Camera-type eye (tissue), 1 donor: ENCODE measurements around the gene SMC1A. TPM values are rescaled to one million over a fixed set of nuclear protein-coding genes. Genes with fewer than 3 reads are reported as not detected.

ENCODE experiments used
- total RNA-seq: library from RNA; depleted of rRNA; stranded (reverse); fragments of >200 nt; gene quantifications from one replicate; pipeline ENCODE4 v1.2.3, GENCODE V29; 2014

SMC1A gene
- 43.4 TPM for total RNA-seq

DNA sequence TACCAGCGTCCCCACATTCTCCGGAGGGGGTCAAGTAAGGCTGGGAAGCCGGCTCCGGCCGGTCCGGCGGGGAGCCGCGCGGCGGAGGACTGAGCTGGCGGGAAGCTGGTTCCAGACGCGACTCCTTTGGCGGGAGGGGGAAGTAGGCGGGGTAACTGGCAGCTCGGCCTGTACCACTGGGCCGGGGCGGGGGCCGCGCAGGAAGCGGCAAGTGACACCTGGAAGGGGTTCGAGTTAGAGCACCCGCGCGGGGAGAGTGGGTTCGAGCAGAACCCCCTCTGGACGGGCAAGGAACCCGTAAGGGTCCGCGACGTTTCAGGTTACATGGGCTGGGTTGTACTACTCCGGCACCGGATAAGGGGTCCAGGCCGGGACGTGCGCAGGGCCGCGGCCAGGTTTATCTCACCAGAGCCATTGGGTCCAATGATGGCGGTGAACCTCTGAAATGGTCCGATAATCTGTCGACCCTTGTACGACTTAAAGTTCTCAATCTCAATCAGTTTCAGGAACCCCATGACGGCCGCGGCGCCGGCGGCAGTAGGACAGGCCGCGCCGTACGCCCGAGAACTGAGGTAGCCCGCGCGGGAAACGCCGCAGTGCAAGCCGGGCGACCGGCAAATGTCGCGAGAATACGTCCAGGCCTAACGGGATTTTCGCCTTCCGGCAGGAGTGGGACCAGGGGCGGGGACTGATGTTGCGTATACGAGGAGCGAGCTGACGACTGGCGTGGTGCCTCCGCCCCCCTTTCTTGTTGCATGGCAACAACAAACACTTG lies at the start of gene SMC1A:
SMC1A (minus strand) TSS at position 569 of the 775 bp plus-strand sequence; CDS start at position 515, 54 bp downstream.

DNA sequence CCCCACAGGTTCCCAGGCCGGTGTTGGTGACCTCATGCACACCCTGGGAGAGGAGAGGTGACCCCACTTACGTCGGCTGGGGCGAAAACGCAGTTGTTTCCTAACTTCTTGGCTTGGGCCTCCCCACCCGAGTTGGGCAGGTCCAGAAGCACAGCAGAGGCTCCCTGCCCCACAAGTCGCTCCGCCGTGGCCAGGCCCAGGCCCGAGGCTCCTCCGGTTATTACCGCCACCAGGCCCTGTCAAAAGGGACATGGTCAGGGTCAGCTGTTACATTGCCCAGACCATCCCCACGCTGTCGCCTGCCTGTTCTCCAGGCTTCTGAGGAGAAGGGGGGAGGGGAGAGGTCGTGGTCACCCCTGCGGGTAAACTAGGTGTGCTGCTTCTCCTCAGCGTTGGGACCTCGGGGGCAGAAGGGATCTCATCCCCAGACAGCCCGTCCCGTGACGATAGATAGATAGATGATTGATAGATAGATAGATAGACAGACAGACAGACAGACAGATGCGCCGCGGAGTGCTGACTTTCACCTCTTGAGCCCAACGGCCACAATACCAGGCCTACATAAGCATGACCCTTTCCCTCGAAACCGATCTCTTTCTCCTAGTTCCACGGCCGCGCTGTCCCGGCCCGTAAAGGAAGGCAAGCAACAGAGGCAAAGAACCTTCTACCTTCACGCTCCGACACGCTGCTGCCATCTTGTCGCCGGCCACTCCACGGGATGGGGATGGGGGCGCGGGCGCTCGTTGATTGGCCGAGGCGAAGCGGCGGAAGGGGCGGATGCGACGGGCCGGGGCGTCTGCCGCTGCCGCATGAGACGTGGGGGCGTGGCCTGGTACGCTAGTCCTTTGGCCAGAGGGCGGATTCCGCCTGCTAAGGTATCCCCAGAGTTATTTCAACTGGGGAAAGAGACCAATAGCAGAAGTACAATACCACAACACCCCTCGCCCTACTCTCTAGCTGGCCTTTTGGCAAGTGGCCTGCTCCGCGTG lies 11.5 kb upstream of the SMC1A start, which contains the start of gene HSD17B10:
HSD17B10 (minus strand) TSS at position 720 of the 989 bp plus-strand sequence; CDS start at position 695, 25 bp downstream.

DNA sequence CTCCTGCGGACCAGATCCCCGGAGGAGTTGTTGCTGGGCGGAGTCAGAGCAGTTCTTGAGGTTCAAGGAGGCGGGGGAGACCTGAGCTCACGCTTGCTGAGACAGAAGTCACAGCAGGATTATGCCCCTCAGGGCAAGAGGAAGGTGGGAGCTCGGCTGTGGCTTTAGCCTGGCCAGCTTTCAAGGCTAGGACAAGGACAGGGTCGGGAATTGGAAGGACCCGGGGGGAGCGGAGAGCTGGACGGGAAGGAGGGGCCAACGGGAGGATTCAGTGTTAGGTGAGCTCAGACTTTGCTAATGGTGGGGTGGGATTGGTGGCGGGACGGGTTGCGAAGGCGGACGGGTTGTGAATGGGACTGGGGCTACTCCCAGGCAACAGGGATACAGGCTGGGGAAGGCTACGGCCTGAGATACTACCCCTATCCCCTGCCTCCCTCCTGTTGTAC lies 430 bp upstream of the SMC1A start, which contains the start of gene RIBC1:
RIBC1 (plus strand) TSS at position 13 of the 446 bp plus-strand sequence. CDS start 3,404 bp downstream, outside the sequence.

Other genes starting within 250 kb of the SMC1A start
- 205 TPM for gene KDM5C, start 197.4 kb downstream of the SMC1A start, total RNA-seq
- gene IQSEC2, start 141.1 kb downstream of the SMC1A start, total RNA-seq = 8.9 TPM
- gene RIBC1, start 219 bp upstream of the SMC1A start, total RNA-seq = 1.8 TPM
- 40.7 TPM for gene HSD17B10, start 11.7 kb upstream of the SMC1A start, total RNA-seq